Skin of body (tissue), 2 donors: ENCODE data around the gene WDR55. TPM values are rescaled to one million over a fixed set of nuclear protein-coding genes. Genes with fewer than 3 reads are reported as not detected.
"Not testable (repeated sequence)": the region's sequence is repeated elsewhere in the genome, so short reads cannot be mapped to it uniquely, and the experiment has no call there.

Experiments
- DNase-seq: peaks from one replicate; lab custom pipeline; 2025; lab: John Stamatoyannopoulos, UW
- total RNA-seq: library from RNA; depleted of rRNA; stranded (reverse); fragments of >200 nt; gene quantifications from one replicate; pipeline ENCODE4 v1.2.3, GENCODE V29; 2014

WDR55 gene
- 11.8 TPM for total RNA-seq

- peak; percentile 89 for DNase-seq
These were observed at the start of gene WDR55 for GRCh38 chr5:140664359-140665119. Gene WDR55 (plus strand): TSS chr5:140664904. CDS start chr5:140664913, 9 bp downstream.

GRCh38 chr5:140622301-140622700 lies 42.4 kb upstream of the WDR55 start:
- no peak for DNase-seq

GRCh38 chr5:140623061-140623460 lies 41.6 kb upstream of the WDR55 start:
- not testable (repeated sequence) for DNase-seq

GRCh38 chr5:140624886-140625285 lies 39.8 kb upstream of the WDR55 start:
- not testable (repeated sequence) for DNase-seq

GRCh38 chr5:140627972-140628371 lies 36.7 kb upstream of the WDR55 start:
- no peak for DNase-seq

GRCh38 chr5:140628711-140629110 lies 36.0 kb upstream of the WDR55 start:
- no peak for DNase-seq

GRCh38 chr5:140630292-140631035 lies 34.2 kb upstream of the WDR55 start:
- DNase-seq: no peak

GRCh38 chr5:140631036-140631417 lies 33.7 kb upstream of the WDR55 start:
- no peak for DNase-seq

- DNase-seq: no peak
These were observed 32.8 kb upstream of the WDR55 start for GRCh38 chr5:140631831-140632365.

- DNase-seq: no peak
These were observed 32.2 kb upstream of the WDR55 start for GRCh38 chr5:140632366-140633020.

- DNase-seq: no peak
These were observed 31.7 kb upstream of the WDR55 start, which contains the start of gene CD14 for GRCh38 chr5:140633021-140633471. Gene CD14 (minus strand): TSS chr5:140633175. CDS start chr5:140633071, 104 bp downstream.

- no peak for DNase-seq
These were observed 31.2 kb upstream of the WDR55 start for GRCh38 chr5:140633501-140633900.

GRCh38 chr5:140634103-140634502 lies 30.6 kb upstream of the WDR55 start:
- DNase-seq: no peak

- DNase-seq: no peak
These were observed 29.1 kb upstream of the WDR55 start for GRCh38 chr5:140635291-140636257.

- no peak for DNase-seq
These were observed 27.2 kb upstream of the WDR55 start for GRCh38 chr5:140637371-140638100.

- not testable (repeated sequence) for DNase-seq
These were observed 25.9 kb upstream of the WDR55 start for GRCh38 chr5:140638898-140639147.

- peak; percentile 95 for DNase-seq
These were observed 25.3 kb upstream of the WDR55 start, which contains the start of gene TMCO6 for GRCh38 chr5:140639148-140639981. Gene TMCO6 (plus strand): TSS chr5:140639451. CDS start chr5:140639528, 77 bp downstream.

GRCh38 chr5:140641716-140642115 lies 23.0 kb upstream of the WDR55 start:
- no peak for DNase-seq

GRCh38 chr5:140642718-140643117 lies 22.0 kb upstream of the WDR55 start:
- DNase-seq: no peak
